T47D (cell line): ENCODE data around the gene CPM.
"Not testable (repeated sequence)": the region's sequence is repeated elsewhere in the genome, so short reads cannot be mapped to it uniquely, and the experiment has no call there.

Source experiments
- DNase-seq, 2 experiments: peaks; one replicate each; pipeline versions ENCODE4 v3.0.0 to v3.0.0-alpha.2; 2011 to 2012; ENCODE audit warnings: low read depth in 1 of 2, low spot score in 1 of 2
- JUND ChIP-seq: IDR thresholded peaks from 2 replicates; pipeline ENCODE4 v1.6.1; 2012; ENCODE audit warnings: low read depth
- in situ Hi-C: cut with HindIII; loops from 2 replicates; pipeline ENCODE4 v1.10.0; 2016; ENCODE audit warnings: low sequenced_read_pairs, low pct_unique_long_range_greater_than_20kb

Gene CPM

GRCh38 chr12:68814490-68815231, 118.3 kb downstream of the CPM start:
- in situ Hi-C loops, result no loop called here
- DNase-seq, result no peak
- no peak for TF ChIP-seq JUND

- in situ Hi-C loops, result no loop called here
- DNase-seq, result no peak
- no peak for TF ChIP-seq JUND
Measured at GRCh38 chr12:68813242-68813593, 119.8 kb downstream of the CPM start.

GRCh38 chr12:68812553-68813241, 120.3 kb downstream of the CPM start:
- in situ Hi-C loops, result no loop called here
- no peak for TF ChIP-seq JUND
- no peak for DNase-seq

- DNase-seq, in situ Hi-C loops: not testable (repeated sequence)
Measured at GRCh38 chr12:68811573-68811972, 121.4 kb downstream of the CPM start.

- in situ Hi-C loops, DNase-seq: not testable (repeated sequence)
Measured at GRCh38 chr12:68810027-68810389, 123.0 kb downstream of the CPM start.

- DNase-seq, result no peak
- TF ChIP-seq JUND, result no peak
- in situ Hi-C loops, result no loop called here
Measured at GRCh38 chr12:68809190-68810026, 123.6 kb downstream of the CPM start.

- no peak for TF ChIP-seq JUND
- peak; percentile 77 to 98 for DNase-seq
- in situ Hi-C loops, result no loop called here
Measured at GRCh38 chr12:68808388-68809189, 124.4 kb downstream of the CPM start.

- peak; percentile 94 to 98 for DNase-seq
- TF ChIP-seq JUND, result no peak
- in situ Hi-C loops, result no loop called here
Measured at GRCh38 chr12:68807576-68808387, 125.2 kb downstream of the CPM start, which contains the start of gene MDM2. Gene MDM2, plus strand, starts transcription at chr12:68808177. Its CDS starts 301 bp downstream, at chr12:68808478.

GRCh38 chr12:68807274-68807575, 125.7 kb downstream of the CPM start:
- DNase-seq, in situ Hi-C loops: not testable (repeated sequence)

GRCh38 chr12:68806488-68807237, 126.3 kb downstream of the CPM start:
- TF ChIP-seq JUND, result no peak
- in situ Hi-C loops, result no loop called here
- no peak for DNase-seq

GRCh38 chr12:68805592-68806120, 127.3 kb downstream of the CPM start:
- peak in 1 of 2 experiments; percentile 44 for DNase-seq
- in situ Hi-C loops, result no loop called here
- TF ChIP-seq JUND, result no peak
